ENCODE results near the gene KSR2.

DNA sequence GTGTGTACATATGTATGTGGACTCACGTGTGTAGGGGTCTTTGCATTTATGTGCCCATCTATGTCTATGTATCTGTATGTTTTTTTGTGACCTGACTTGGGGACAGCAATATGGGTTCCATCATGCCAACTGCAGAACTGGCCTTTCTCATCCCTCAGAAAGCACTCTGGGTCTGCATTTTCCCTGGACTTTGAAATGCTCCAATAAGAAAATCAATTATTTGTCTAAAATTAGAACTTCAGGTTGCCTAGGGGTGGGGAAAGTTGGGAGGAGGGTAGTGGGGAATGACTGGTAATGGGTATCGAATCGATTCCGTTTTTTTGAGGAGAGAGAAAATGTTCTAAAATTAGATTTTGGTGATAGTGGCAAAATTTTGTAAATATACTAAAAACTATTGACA lies 466.6 kb downstream of the KSR2 start:
- TF ChIP-seq CBX5 (CRISPR knock-in tag; IDR thresholded peaks at IDR 0.05; ENCODE audit: borderline replicate concordance) (no peak), FOXA1 (IDR thresholded peaks at IDR 0.05) (no peak), FOXA1 (CRISPR knock-in tag; IDR thresholded peaks at IDR 0.05) (no peak), GZF1 (CRISPR knock-in tag; IDR thresholded peaks at IDR 0.05) (no peak), RFX1 (IDR thresholded peaks at IDR 0.05) (no peak), ATF1 (CRISPR knock-in tag; IDR thresholded peaks at IDR 0.05) (no peak), POLR2A (IDR thresholded peaks at IDR 0.05; ENCODE audit: insufficient read depth in 1 of 2, low read depth in 2 of 2, low read length in 2 of 2) (no peak), SUZ12 (IDR thresholded peaks at IDR 0.05; ENCODE audit: low read depth, low read length) (no peak)
- TF ChIP-seq, protein P1, sequence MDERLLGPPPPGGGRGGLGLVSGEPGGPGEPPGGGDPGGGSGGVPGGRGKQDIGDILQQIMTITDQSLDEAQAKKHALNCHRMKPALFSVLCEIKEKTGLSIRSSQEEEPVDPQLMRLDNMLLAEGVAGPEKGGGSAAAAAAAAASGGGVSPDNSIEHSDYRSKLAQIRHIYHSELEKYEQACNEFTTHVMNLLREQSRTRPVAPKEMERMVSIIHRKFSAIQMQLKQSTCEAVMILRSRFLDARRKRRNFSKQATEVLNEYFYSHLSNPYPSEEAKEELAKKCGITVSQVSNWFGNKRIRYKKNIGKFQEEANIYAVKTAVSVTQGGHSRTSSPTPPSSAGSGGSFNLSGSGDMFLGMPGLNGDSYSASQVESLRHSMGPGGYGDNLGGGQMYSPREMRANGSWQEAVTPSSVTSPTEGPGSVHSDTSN (CRISPR knock-in tag; IDR thresholded peaks at IDR 0.05): no peak
- TF ChIP-seq, protein P2, sequence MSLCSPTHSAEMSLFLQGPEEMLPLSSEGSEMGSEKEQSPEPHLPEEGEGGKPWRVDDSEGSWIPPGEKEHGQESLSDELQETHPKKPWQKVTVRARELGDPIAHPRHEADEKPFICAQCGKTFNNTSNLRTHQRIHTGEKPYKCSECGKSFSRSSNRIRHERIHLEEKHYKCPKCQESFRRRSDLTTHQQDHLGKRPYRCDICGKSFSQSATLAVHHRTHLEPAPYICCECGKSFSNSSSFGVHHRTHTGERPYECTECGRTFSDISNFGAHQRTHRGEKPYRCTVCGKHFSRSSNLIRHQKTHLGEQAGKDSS (CRISPR knock-in tag; IDR thresholded peaks at IDR 0.05; ENCODE audit: borderline replicate concordance, low read depth): no peak
- TF ChIP-seq, protein P3, sequence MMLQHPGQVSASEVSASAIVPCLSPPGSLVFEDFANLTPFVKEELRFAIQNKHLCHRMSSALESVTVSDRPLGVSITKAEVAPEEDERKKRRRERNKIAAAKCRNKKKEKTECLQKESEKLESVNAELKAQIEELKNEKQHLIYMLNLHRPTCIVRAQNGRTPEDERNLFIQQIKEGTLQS (CRISPR knock-in tag; IDR thresholded peaks at IDR 0.05): no peak

All from HepG2 (cell line).